HG03066 (cell line): Measurements from ENCODE around the gene USH1C.

Experiments
- ATAC-seq: cut with Tn5 transposase; IDR thresholded peaks from one replicate; pipeline ENCODE4 v1.9.1; 2021; ENCODE audit warnings: low read depth; ENCODE audit not compliant: unreplicated experiment

USH1C gene

DNA sequence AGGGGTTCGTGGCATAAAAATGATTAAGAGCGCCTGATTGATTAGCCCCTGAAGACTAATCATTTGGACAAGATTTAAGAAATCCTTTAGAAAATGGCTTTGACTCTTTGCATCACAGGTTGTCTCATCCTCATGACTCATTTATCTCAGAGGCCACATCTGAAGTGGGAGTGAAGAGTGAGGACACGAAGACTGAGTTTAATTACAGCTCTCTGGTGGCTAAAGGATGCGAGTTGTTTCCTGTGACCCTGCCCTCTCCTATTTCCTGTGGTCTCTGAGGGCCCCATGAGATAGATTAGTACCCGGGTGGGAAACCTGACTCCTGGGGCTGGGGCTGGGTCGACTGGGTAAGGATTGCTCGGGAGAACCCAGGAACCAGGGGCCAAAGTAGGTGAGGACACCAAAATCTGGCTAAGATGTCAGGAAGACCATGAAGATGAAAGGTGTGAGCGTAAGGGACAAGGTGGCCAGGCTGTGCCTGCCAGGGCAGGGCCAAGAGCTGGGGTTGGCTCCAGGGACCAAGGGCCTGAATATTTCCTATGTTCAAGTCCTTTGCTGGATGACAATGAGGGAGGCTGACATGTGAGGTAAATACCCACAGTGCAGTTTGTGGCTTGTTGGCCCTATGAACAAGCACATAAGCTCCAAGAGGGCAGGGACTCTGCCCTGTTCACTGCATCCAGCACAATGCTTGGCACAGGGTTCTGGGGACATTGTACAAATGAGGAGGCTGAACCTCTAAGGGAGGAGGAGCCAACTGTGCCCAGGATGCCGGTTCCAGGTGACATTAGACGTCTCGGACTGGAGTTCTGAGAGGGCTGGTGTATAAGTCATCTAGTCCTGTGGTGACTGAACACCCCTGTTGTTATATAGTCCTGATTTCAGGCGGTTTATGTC lies 6.5 kb upstream of the USH1C start:
- no peak for ATAC-seq

DNA sequence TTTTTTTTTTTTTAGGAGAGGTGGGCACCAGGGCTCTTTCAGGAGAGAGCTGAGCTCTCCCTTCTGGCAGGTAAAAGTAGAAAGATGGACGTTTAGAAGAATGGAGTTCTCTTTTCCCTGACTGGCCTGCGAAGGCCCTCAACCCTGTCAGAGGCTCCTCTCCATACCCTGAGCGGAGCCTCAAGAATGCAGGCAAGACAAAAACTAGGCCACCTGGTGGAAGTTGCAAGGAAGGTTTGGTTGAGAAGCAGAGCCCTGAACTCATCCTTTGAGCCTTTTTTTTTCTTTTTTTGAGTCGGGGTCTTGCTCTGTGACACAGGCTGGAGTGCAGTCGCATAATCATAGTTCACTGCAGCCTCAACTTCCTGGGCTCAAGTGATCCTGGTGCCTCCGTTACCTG lies 4.2 kb upstream of the USH1C start:
- ATAC-seq = no peak

DNA sequence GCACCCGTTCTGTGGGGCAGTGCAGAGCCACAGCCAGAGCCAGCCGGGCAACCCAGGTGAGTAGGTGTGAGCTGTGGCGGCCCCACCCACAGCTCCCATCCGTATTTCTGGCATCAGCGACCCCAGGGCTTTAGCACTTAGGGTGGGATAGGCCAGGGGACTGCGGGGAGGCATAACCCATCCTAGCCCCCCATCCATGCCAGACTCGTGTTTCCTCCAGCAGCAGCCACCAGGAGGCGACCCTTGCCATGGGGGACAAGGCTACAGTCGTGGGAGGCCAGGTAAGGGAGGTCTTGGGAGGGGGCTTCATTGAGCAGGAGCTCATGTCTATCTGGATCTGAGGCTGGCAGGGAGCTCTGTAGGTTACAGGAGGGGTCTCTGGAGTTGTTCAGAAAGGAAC lies 3.7 kb upstream of the USH1C start:
- no peak for ATAC-seq

GRCh38 chr11:17547051-17547577 lies 2.9 kb upstream of the USH1C start, which contains the start of gene OTOG:
OTOG (plus strand) TSS chr11:17547259; CDS start chr11:17547373, 114 bp downstream.
- no peak for ATAC-seq

DNA sequence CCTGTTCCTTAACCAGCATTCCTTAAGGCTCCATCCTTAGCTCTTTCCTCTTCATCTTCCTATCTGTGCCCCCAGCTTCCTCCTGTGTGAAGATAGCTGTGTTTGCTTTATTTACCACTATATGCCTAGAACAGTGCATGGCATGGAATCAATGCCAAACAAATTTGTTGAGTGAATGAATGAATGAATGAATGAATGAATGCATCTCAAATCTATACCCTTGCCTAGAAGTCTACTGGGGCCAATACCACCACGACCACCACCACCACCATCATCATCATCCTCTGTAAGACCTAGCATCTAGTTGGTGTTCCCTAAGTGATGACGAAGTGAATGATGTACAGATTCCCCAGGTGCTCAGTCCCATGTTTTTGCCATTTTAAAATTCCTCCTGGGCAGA lies 2.0 kb upstream of the USH1C start:
- no peak for ATAC-seq

DNA sequence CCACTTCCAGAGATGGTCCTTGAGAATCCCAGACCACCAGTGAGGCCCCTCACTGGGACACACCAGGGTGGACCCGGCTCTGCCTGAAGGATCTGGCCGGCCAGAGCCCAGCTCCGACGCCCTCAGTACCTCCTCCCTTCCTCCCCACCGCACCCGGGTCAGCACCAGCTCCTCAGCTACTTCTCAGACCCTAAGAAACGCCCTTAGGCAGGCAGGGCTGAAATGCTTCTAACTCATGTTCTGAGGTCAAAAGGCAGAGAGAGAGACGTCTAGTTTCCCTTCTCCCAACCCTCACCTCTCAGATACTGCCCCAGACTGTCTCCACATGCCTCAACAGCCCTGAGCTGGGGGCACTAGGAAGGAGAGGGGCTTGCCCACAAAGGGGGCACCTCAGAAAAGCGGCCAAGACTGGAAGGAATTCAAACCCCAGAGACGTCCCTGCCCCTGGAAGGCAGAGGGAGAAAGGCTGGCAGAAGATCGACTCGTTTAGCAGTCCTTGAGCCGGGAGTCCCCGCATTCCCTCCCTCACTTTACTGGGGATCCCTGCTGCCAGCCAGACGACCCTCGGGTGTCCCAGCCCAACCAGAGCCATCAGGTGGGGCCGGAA lies 539 bp downstream of the USH1C start:
- ATAC-seq = no peak

DNA sequence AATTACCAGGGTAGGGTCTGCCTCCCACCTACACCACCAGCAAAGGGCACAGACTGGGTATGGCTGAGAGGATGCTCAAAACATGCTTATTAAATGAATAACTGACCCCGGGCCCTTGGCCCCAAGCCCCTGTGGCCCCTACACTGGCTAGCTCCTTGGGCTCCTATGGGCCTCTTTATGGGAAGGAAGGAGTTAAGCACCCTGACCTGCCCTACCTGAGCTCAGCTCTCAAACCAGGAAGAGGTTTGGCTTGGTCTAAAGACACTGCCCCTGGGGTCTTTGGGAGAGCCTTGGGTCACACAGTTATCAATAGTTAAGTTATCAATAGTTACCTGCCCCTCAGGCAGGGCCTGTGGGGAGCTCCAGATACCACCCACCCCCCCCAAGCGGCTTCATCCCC lies 1.2 kb downstream of the USH1C start:
- ATAC-seq = no peak

- no peak for ATAC-seq
Measured at GRCh38 chr11:17542249-17542648, 2.0 kb downstream of the USH1C start.

- no peak for ATAC-seq
Measured at GRCh38 chr11:17541330-17541885, 2.8 kb downstream of the USH1C start.

GRCh38 chr11:17540807-17541206 lies 3.4 kb downstream of the USH1C start:
- no peak for ATAC-seq

- no peak for ATAC-seq
Measured at GRCh38 chr11:17538731-17539130, 5.5 kb downstream of the USH1C start.

DNA sequence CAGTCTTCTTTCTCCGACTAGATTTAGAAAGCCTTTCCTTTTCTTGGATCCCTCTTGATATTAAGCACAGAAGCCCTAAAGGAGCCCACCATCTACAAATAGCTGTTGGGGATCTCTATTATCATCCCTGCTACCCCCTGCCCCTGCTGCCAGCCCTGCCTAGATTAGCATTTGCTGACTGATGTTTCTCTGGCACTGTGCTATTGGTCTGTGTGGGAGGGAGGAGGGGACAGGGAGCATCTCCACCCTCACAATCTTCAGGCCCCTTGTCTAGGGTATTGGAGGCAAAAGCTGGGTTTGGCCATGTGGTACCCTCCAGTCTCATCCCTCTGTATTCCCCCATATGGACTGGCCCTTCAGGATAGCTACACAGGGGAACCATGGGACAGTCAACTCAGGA lies 6.2 kb downstream of the USH1C start:
- ATAC-seq = no peak

GRCh38 chr11:17537261-17537660 lies 7.0 kb downstream of the USH1C start:
- no peak for ATAC-seq

- no peak for ATAC-seq
Measured at GRCh38 chr11:17535488-17535887, 8.7 kb downstream of the USH1C start.

DNA sequence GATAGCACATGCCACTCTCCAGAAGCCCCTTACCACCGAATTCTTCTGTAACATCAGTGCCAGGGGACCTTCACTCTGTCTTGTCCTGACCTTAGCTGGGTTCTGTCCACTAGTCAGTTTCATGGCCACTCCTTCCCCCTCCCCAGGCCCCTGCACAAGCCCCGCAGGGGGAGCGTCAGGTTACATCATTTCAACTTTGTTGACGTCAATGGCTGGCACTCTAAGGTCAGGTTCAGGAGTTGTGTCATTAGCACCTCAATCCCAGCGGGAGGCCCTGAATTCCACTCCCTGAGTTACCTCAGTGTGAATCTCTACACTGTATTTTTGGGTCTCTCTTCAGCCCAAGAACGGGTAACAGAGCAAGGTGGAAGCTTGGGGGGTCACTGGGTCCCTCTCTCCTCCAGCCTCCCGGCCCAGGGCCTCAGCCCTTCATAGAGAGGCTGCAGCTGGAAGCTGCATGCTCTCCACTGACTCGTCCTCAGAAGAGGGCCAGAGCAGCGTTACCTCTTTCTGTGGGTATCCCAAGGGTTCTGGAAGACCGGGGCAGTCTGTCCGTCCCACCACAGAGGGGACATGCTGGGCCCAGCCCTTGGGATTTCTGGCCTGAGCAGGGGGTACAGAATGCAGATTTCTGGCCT lies 10.3 kb downstream of the USH1C start:
- ATAC-seq = no peak

DNA sequence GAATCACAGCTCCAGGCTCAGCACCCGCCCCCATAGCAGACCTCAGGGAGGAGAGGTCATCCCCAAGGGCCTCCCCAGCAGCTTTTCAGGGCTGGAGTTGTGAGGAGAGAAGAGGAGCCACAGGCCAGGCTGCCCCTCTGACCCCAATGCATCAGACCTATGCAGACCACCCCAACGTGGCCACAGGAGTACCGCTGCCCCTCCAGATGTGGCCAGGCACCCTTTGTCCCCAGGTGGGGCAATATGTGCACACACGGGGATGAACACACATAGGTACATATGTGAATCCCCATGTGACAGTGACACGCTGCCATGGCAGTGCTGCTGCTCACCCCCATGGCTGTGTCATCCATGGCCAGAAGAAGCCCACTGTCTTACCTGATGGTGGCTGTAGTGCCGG lies 10.9 kb downstream of the USH1C start:
- ATAC-seq = no peak

- ATAC-seq = no peak
Measured at GRCh38 chr11:17532784-17533183, 11.4 kb downstream of the USH1C start.

DNA sequence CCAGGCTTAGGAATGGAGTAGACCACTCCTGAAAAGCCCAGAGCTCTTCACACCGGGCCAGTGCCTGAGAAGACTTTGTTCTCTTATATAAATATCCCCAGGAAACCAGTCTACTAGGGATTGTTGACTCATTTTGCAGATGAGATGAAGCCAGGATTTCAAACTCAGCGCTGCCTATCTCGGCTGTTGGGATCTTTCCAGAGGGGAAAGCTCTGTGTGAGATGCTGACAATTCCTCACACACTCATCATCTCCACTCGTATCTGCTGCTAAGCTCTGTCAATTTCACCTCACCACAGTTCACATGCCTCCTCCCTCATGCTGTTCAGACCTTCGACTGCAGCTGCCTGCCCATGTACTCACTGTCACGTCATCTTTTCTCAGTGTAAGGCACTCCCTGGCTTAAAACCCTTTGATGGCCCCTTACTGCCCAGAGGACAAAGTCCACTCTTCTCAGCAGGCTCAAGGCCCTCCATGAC lies 12.5 kb downstream of the USH1C start:
- no peak for ATAC-seq

- no peak for ATAC-seq
Measured at GRCh38 chr11:17531071-17531600, 13.1 kb downstream of the USH1C start.

- no peak for ATAC-seq
Measured at GRCh38 chr11:17529844-17530185, 14.4 kb downstream of the USH1C start.
